ENCODE measurements around the gene HMGN1. TPM values are rescaled to one million over a fixed set of nuclear protein-coding genes. Genes with fewer than 3 reads are reported as not detected.
"Not testable (repeated sequence)": the region's sequence is repeated elsewhere in the genome, so short reads cannot be mapped to it uniquely, and the experiment has no call there.

HMGN1 gene
- total RNA-seq, 4 donors from 2014 or later = 170 to 255 (median 207) TPM

- intact Hi-C loops (cut with DNase I) = no loop called here
- H3K27ac ChIP-seq = peak overlapping the region; percentile 71 to 84 (median 81)
- H3K27me3 ChIP-seq = no peaks in the 10 kb centered on the region
- H3K36me3 ChIP-seq = no peaks in the 10 kb centered on the region
- peak overlapping the region; percentile 27 to 83 (median 44) for H3K4me3 ChIP-seq (replicated peaks in 1 of 3)
- 1% methylated on average over 42 to 61 of the region's 65 CpGs for WGBS, 2 donors
- H3K4me1 ChIP-seq = peaks cover 4 to 5% of the 10 kb centered on the region in 2 donors
- peak; percentile 94 to 95 for DNase-seq
- no peaks in the 10 kb centered on the region for H3K9me3 ChIP-seq
- TF ChIP-seq, protein P1, sequence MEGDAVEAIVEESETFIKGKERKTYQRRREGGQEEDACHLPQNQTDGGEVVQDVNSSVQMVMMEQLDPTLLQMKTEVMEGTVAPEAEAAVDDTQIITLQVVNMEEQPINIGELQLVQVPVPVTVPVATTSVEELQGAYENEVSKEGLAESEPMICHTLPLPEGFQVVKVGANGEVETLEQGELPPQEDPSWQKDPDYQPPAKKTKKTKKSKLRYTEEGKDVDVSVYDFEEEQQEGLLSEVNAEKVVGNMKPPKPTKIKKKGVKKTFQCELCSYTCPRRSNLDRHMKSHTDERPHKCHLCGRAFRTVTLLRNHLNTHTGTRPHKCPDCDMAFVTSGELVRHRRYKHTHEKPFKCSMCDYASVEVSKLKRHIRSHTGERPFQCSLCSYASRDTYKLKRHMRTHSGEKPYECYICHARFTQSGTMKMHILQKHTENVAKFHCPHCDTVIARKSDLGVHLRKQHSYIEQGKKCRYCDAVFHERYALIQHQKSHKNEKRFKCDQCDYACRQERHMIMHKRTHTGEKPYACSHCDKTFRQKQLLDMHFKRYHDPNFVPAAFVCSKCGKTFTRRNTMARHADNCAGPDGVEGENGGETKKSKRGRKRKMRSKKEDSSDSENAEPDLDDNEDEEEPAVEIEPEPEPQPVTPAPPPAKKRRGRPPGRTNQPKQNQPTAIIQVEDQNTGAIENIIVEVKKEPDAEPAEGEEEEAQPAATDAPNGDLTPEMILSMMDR (IDR thresholded peaks at IDR 0.05) = no peak
- TF ChIP-seq POLR2A (IDR thresholded peaks at IDR 0.05) = peak; percentile 43 to 81
Measured at GRCh38 chr21:39379986-39380891, 31.4 kb upstream of the HMGN1 start.

DNA sequence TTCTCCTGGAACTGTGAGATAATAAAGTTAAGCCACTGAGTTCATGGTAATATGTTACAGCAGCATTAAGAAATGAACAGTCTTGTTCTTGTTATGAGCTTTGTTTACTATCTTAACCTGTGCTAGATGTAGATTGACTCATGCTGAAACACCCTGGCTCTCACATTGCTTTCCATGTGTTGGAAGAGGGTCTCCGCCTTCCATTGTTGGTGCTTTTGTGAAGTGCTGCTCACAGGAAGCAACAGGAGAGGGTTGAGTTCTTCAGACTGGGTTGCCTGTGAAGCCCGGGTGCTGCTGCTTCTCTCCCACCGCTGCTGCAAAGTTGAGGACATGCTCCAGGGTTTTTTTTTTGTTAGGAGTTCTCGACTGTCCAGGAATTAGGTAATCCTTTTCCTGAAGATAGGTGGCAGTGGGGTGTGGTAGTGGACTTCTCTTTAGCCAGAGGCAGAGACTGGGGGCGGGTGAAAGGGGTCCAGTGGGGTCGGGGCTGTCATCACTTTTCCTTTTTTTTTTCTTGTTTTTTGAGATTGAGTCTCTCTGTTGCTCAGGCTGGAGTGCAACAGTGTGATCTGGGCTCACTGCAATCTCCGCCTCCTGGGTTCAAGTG is 28.7 kb upstream of the HMGN1 start:
- TF ChIP-seq, protein P1 (IDR thresholded peaks at IDR 0.05) = no peak
- no peak for TF ChIP-seq POLR2A (IDR thresholded peaks at IDR 0.05)
- no peaks in the 10 kb centered on the region for H3K36me3 ChIP-seq
- WGBS, 2 donors = 41 to 49% methylated on average over 7 of the region's 7 CpGs
- H3K4me1 ChIP-seq = peaks cover 4 to 5% of the 10 kb centered on the region in 2 donors
- intact Hi-C loops (cut with DNase I) = no loop called here
- no peak for DNase-seq
- no peak overlapping the region for H3K4me3 ChIP-seq (replicated peaks in 1 of 3)
- no peaks in the 10 kb centered on the region for H3K27me3 ChIP-seq
- no peaks in the 10 kb centered on the region for H3K9me3 ChIP-seq
- no peak overlapping the region for H3K27ac ChIP-seq

DNA sequence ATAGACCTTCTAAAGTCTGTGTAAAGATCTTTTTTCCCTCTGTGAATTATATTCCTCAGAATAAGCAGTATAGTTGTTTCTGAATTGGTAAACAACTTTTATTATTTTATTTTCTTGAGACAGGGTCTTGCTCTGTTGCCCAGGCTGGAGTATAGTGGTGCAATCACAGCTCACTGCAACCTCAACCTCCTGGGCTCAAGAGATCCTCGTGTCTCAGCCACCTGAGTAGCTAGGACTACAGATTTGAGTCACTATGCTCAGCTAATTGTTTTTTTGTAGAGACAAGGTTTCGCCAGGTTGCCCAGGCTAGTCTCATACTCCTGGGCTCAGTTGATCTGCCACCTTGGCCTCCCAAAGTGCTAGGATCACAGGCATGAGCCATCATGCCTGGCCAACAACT is 26.6 kb upstream of the HMGN1 start:
- intact Hi-C loops (cut with DNase I) = no loop called here
- WGBS, 2 donors = 83 to 86% methylated on average over 2 of the region's 2 CpGs
- Histone ChIP-seq H3K27ac (no peak overlapping the region), H3K4me1 (no peaks in the 10 kb centered on the region), H3K9me3 (no peaks in the 10 kb centered on the region), H3K27me3 (no peaks in the 10 kb centered on the region), H3K36me3 (no peaks in the 10 kb centered on the region), H3K4me3 (replicated peaks in 1 of 3) (no peak overlapping the region)
- TF ChIP-seq, protein P1 (IDR thresholded peaks at IDR 0.05) = no peak
- no peak for TF ChIP-seq POLR2A (IDR thresholded peaks at IDR 0.05)
- DNase-seq = no peak

- intact Hi-C loops (cut with DNase I) = no loop called here
- H3K4me1 ChIP-seq = no peaks in the 10 kb centered on the region
- H3K27me3 ChIP-seq = no peaks in the 10 kb centered on the region
- H3K9me3 ChIP-seq = no peaks in the 10 kb centered on the region
- no peak overlapping the region for H3K27ac ChIP-seq
- H3K36me3 ChIP-seq = no peaks in the 10 kb centered on the region
- WGBS, 2 donors = 71 to 73% methylated on average over 6 of the region's 6 CpGs
- no peak overlapping the region for H3K4me3 ChIP-seq (replicated peaks in 1 of 3)
- no peak for DNase-seq
- TF ChIP-seq, protein P1 (IDR thresholded peaks at IDR 0.05) = no peak
- TF ChIP-seq POLR2A (IDR thresholded peaks at IDR 0.05) = no peak
Measured at GRCh38 chr21:39374046-39374445, 25.2 kb upstream of the HMGN1 start.

GRCh38 chr21:39373634-39374033 is 24.7 kb upstream of the HMGN1 start:
- Histone ChIP-seq H3K27me3 (no peaks in the 10 kb centered on the region), H3K36me3 (no peaks in the 10 kb centered on the region), H3K9me3 (no peaks in the 10 kb centered on the region), H3K27ac (no peak overlapping the region), H3K4me1 (no peaks in the 10 kb centered on the region), H3K4me3 (replicated peaks in 1 of 3) (no peak overlapping the region)
- intact Hi-C loops (cut with DNase I) = no loop called here
- TF ChIP-seq POLR2A (IDR thresholded peaks at IDR 0.05) = no peak
- TF ChIP-seq, protein P1 (IDR thresholded peaks at IDR 0.05) = peak in 4 of 6 experiments; percentile 11 to 33 (median 23)
- DNase-seq = no peak
- whole genome bisulfite sequencing, 2 donors = 8 to 12% methylated on average over 5 of the region's 5 CpGs

DNA sequence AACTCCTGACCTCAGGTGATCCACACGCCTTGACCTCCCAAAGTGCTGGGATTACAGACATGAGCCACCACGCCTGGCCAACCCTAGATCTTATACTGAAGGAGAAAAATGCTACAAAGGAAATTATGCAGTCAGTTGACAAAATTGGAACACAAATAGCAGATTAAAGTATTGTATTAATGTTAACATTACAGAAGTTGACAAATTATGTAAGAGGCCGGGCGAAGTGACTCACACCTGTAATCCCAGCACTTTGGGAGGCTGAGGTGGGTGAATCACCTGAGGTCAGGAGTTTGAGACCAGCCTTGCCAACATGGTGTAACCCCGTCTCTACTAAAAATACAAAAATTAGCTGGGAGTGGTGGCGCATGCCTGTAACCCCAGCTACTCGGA is 21.0 kb upstream of the HMGN1 start:
- H3K9me3 ChIP-seq; DNase-seq; H3K4me3 ChIP-seq (replicated peaks in 1 of 3); H3K36me3 ChIP-seq; H3K27me3 ChIP-seq; H3K4me1 ChIP-seq; H3K27ac ChIP-seq; intact Hi-C loops (cut with DNase I): not testable (repeated sequence)
- 81 to 90% methylated on average over 7 of the region's 7 CpGs for WGBS, 2 donors
